ENCODE results near the gene TBX20.
"Not testable (repeated sequence)": the region's sequence is repeated elsewhere in the genome, so short reads cannot be mapped to it uniquely, and the experiment has no call there.

Gene TBX20

DNA sequence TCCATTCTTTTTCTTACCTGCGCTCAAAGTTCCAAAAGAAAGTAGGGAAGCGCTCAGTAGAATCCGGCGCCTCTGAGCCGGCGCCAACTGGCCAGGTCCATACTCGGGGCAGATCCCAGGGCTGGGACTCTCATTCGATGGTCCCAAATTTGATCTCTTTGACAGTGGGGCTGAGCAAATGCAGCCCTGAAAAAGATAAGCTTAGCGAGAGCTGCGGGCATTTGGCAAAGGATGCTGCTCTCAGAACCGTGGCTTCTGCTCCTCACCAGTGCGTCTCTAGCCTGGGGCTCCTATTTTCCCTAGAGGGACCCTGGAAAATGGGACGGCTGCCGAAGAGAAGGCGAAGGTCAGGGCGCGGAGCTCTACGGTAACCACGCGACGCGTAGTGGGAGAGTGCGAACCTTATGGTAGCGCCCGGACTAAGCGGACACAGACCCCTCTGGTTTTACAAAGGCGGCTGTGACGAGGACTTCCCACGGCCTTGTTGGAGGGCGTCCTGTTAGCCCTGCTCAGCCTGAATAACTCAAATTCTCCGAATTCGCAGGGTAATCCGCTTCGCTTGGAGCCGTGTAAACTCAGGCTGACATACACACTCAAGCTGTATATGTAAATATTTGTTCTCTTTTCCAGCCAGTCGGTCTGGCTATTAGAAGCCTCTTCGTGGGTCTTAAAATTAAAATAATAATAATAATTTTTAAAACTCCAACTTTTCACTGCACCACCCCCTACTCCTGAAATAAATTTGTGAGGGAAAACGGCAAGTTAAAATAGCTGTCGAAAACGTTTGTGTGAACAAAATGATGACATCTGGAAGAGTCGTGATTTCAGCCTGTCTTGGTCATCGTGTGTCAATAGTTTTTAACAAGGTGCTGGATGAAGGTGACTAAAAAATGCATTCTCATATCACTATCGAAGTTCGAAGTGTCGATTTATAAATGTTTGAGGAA, 869 bp upstream of the TBX20 start:
- DNase-seq = no peak

DNA sequence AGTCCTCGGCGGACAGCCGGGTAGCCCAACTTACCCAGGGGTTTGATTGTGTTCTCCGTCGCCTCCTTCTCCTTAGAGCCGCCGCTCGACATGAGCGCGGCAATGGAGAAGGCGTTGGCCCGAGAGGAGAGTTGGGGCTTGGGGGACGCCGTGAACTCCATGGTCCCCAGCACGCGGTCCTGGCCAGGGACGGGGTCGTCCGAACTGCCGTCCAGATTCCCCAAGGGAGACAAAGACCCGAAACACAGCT, 515 bp downstream of the TBX20 start:
- no peak for DNase-seq

DNA sequence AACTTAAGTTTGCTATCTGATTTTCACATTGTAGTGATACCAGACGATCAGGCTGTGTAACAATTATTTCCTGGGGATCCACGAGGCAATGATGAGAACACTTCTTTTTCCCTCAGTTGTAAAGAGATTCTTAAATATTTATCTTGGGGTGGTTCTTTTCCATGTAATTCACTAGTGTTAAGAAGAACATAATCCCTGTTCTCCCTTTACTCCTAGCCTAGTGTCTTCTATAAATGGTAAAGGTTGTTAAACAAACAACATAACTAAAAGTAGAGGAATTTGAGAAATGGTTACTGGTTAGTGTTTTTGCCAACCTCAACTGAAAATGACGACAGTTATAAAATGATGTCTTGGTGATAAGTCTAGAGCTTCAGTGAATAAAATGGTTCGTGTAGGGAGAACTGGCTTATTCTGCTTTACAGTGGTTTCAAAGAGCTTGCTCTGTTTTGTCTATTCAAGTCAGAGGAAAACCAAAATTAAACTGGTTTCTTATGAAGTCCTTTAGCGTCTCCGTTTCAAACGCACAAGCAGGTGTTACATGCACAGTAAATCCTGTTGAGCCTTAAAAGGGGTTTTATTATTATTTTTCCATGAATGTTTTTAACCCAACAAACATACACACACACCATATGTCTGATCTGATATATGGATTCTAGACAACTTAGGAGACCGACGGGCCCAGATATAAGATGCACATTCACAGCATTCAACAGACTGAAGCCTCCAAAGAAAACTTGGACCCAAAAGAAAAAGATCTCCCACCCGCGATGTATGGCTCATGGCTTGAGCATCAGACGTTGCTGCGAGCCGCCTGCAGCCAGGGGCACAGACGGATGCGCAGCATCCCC, 1.1 kb downstream of the TBX20 start:
- no peak for DNase-seq

DNA sequence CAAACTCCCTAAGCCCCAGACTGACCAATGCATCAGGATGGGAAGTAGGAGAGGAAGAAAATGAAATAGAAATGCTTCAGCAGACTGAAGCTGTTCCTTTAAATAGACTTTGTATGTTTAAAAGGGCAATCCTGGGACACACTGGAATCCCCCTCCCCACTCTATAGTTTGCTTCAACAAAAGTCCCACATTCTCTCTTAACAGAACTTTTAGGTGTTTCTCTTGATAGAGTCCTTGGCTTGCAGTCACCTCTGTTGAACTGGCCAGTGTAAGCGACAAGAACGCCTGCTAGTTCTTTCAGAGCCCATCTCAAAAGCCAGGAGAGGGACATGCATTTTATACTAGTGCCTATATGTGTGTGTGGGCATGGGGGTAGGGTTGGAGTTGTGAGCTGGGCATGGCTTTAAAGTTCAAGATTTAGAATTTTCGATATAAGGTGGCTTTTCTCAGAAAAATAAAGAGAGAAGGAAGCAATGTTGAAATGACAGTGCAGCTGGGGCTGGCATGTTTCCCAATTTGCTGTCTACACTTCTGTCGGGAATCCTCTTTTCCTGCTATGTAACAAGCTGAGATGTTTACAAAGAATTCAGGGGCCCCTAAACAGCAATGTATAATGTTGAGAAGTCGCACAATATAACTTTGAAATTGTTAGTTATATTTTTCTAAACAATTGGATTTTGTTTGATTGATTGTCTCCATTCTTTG, 2.1 kb downstream of the TBX20 start:
- no peak for DNase-seq

DNA sequence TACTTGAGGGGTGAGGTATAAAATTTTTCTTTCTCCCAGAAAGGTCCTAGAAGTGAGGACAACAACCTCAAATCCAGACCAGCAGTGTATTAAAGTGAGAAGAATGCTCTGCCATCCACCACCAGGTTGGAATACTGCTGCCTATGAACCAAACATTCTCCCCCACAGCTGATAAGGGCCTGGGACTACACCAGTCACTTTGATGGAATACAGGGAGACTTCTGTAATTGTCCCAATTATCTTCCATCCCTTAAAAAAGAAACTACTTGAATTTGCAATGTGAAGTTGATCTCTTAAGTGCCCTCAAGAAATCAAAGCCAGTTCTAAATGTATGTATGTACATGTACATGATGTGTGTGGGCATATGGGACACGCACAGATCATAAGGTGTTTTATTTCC, 3.0 kb downstream of the TBX20 start:
- DNase-seq = no peak

DNA sequence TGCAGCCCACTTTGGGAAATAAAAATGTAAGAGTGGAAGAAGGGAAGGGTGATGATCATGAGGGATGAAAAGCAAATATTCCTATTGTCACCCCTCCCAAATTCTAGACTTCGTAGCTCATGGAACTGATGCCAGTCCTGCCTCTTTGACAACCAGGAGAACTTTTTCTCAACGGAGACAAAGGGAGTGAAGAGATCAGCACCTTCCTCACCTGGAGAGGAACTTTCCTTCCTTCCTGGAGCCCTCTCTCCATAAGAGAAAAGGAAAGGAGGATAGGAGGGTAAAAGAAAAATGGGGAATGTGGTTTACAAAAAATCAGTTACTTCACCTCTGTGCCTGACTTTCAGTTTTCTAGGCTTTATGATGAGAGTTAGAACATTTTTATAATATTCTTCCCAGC, 3.4 kb downstream of the TBX20 start:
- no peak for DNase-seq

- DNase-seq = no peak
Observed at GRCh38 chr7:35249537-35249907, 4.4 kb downstream of the TBX20 start.

- DNase-seq = no peak
Observed at GRCh38 chr7:35248576-35249536, 5.0 kb downstream of the TBX20 start.

DNA sequence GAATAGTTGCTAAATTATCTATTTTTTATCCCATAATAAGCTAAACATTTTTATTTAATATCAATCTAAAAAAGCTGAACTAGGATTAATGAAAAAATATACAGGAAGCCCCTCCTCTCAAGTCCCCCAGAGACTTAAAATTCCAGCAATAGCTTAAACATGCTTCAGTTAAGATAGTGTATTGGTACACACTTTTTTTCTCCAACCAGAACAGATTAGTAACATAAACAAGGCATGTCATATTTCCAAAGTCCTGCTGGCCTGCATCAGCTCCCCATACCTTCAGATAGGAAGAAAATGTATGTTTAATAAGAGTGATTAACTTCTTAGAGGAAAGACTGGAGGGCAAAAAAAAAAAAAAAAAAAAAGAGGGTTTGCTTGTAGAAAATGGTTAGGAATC, 7.1 kb downstream of the TBX20 start:
- no peak for DNase-seq

GRCh38 chr7:35241884-35242283, 12.0 kb downstream of the TBX20 start:
- DNase-seq = no peak

GRCh38 chr7:35241436-35241835, 12.5 kb downstream of the TBX20 start:
- DNase-seq = no peak

- DNase-seq = not testable (repeated sequence)
Observed at GRCh38 chr7:35241008-35241407, 12.9 kb downstream of the TBX20 start.

DNA sequence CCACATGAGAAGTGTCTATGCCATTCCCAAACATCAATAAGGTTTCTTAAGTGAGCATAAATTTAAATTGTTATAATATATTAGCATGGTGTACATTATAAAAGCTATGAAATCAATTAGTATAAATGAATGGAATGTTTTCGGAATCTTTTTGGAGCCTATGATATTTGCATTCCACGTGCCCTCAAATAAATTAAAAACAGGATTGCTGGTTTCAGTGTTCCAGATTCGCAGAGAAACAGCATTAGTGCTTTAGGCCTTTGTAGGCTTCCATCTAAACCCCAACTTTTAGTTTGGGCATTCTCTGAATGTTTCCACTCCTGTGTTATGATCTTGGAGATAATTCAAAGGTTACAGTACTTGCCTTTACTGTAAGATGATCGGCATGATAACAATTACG, 15.4 kb downstream of the TBX20 start:
- DNase-seq = not testable (repeated sequence)

DNA sequence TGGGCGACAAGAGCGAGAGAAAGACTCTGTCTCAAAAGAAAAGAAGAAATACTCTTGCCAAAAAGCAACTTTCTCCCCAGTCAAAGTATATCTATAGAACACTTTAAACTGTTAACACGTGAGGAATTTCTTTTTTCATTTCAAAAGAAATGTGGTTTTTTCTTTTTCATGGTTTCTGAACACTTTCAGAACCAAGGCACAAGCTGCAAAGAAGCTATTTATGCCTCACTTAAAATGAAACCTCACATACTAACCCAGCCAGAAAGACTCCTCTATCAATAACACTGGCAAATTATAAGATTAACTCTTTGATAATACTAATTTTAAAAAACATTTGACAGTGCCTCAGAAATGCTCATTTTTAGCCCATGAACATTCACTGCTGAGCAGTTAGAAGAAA, 20.9 kb downstream of the TBX20 start:
- no peak for DNase-seq

DNA sequence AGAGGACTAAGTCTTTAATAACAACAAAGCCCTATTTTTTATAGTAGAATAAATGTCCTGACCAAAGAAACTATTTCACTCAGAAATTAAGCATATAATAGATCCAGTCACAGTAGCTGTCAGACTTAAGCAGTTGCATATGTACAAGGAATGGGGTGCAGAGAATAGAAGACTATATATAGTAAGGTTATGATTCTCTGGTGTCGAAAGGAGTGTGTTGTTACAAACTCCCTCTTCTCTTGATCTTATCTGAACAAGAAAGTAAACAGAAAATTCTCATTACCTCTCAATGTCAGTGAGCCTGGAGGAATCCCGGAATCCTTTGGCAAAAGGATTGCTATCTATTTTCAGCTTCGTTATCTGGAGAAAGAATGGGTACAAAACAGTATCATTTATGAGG, 22.7 kb downstream of the TBX20 start:
- not testable (repeated sequence) for DNase-seq

- not testable (repeated sequence) for DNase-seq
Observed at GRCh38 chr7:35229116-35229780, 24.7 kb downstream of the TBX20 start.

- not testable (repeated sequence) for DNase-seq
Observed at GRCh38 chr7:35228496-35229051, 25.3 kb downstream of the TBX20 start.

GRCh38 chr7:35227438-35227837, 26.5 kb downstream of the TBX20 start:
- not testable (repeated sequence) for DNase-seq

DNA sequence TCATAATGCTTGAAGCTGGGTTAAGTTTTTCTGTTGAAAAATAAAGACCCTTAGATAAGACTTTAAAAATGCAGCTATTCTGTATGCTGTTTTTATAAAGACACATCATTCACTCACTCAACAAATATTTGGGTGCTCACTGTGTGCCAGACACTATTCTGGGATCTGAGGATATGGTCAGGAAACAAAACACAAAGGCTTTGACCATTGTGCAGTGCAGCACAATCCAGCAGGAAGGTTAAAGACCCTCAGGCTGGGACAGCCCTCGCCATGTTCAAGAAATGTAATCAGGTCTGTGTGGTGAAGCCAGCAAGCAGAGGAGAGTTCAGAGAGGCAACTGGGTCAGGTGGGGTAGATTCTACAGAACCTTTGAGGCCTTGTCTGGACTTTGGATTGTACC, 31.5 kb downstream of the TBX20 start:
- DNase-seq = not testable (repeated sequence)

- not testable (repeated sequence) for DNase-seq
Observed at GRCh38 chr7:35220176-35220575, 33.7 kb downstream of the TBX20 start.

DNA sequence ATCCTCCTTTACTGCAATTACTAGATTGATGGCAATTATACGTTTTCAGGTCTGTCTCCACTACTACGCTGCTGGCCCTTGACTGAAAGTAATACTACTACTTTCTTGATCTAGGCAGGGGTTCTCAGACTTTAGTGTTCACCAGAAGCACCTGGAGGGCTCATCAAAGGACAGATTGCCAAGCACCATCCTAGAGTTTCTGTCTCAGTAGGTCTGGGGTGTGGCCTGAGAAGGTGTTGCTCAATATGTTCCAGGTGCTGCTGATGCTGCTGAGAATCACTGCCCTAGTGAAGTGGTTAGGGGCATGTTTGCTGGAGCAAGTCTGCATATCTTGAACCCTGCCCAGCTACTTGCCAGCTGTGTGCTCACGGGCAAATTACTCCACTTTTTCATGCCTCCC, 37.9 kb downstream of the TBX20 start:
- not testable (repeated sequence) for DNase-seq

All from NCI-H1105 (cell line).